Measurements from ENCODE around the gene FAM163B.

The FAM163B gene

GRCh38 chr9:133571391-133571890 is 37.7 kb downstream of the FAM163B start:
- CTCF ChIA-PET = interaction anchor here (1.7 kb wide), 1 partner anchor 10 kb away, joined by 3 read pairs; no protein-coding TSS in a partner anchor
- TF ChIP-seq ZXDB (tag by site-specific recombination; IDR thresholded peaks at IDR 0.05) (no peak), ZNF544 (tag by site-specific recombination; IDR thresholded peaks at IDR 0.05) (no peak), ZBTB20 (tag by site-specific recombination; IDR thresholded peaks at IDR 0.05) (no peak), ZNF664 (tag by site-specific recombination; IDR thresholded peaks at IDR 0.05) (no peak), ZNF394 (tag by site-specific recombination; IDR thresholded peaks at IDR 0.05; ENCODE audit: borderline replicate concordance) (no peak), ZNF791 (tag by site-specific recombination; IDR thresholded peaks at IDR 0.05) (no peak), ZNF585B (tag by site-specific recombination; IDR thresholded peaks at IDR 0.05) (no peak)
- no peaks in the 10 kb centered on the region for H3K4me1 ChIP-seq (ENCODE audit: control insufficient read depth, insufficient read depth, low read length)

GRCh38 chr9:133570691-133571080 is 38.5 kb downstream of the FAM163B start:
- no peak overlapping the region for H3K27ac ChIP-seq (ENCODE audit: extremely low read depth, low read depth, low read length)
- TF ChIP-seq ZNF473 (tag by site-specific recombination; IDR thresholded peaks at IDR 0.05) (no peak), ZNF521 (tag by site-specific recombination; IDR thresholded peaks at IDR 0.05) (no peak), PRDM4 (tag by site-specific recombination; IDR thresholded peaks at IDR 0.05) (no peak), EGR2 (tag by site-specific recombination; IDR thresholded peaks at IDR 0.05; ENCODE audit: low read depth) (no peak), ELK4 (IDR thresholded peaks at IDR 0.05; ENCODE audit: borderline replicate concordance, low read depth, low read length) (no peak), ZNF10 (tag by site-specific recombination; IDR thresholded peaks at IDR 0.05) (no peak), ZNF600 (tag by site-specific recombination; IDR thresholded peaks at IDR 0.05) (no peak), ZNF324 (tag by site-specific recombination; IDR thresholded peaks at IDR 0.05) (no peak), ZBTB6 (tag by site-specific recombination; IDR thresholded peaks at IDR 0.05) (no peak)
- CTCF ChIA-PET = interaction anchor here (0.6 to 1.7 kb wide), 2 partner anchors 11 to 15 kb away, joined by 3 read pairs; no protein-coding TSS in a partner anchor

More at GRCh38 chr9:133571391-133571890, 37.7 kb downstream of the FAM163B start:
- no peaks in the 10 kb centered on the region for H3K36me3 ChIP-seq (ENCODE audit: control insufficient read depth in 2 of 2, insufficient read depth in 1 of 2, low read length in 2 of 2)
- H3K4me3 ChIP-seq (ENCODE audit: low read depth, low read length) = no peak overlapping the region
- H3K9me3 ChIP-seq (ENCODE audit: control insufficient read depth, insufficient read depth, low read depth, low read length) = no peaks in the 10 kb centered on the region
- POLR2A ChIA-PET = no interaction called here
- no peak overlapping the region for H3K27ac ChIP-seq (ENCODE audit: extremely low read depth, low read depth, low read length)

GRCh38 chr9:133569891-133570690 is 39.1 kb downstream of the FAM163B start:
- no peak overlapping the region for H3K4me3 ChIP-seq (ENCODE audit: low read depth, low read length)
- H3K4me1 ChIP-seq (ENCODE audit: control insufficient read depth, insufficient read depth, low read length) = no peaks in the 10 kb centered on the region
- H3K27ac ChIP-seq (ENCODE audit: extremely low read depth, low read depth, low read length) = no peak overlapping the region
- ChIA-PET CTCF (interaction anchor here (0.6 to 1.7 kb wide), 2 partner anchors 11 to 15 kb away, joined by 3 read pairs; no protein-coding TSS in a partner anchor), POLR2A (interaction anchor here (0.5 kb wide), 1 partner anchor 12 kb away, joined by 3 read pairs; no protein-coding TSS in a partner anchor)
- no peaks in the 10 kb centered on the region for H3K9me3 ChIP-seq (ENCODE audit: control insufficient read depth, insufficient read depth, low read depth, low read length)
- no peaks in the 10 kb centered on the region for H3K36me3 ChIP-seq (ENCODE audit: control insufficient read depth in 2 of 2, insufficient read depth in 1 of 2, low read length in 2 of 2)
- TF ChIP-seq ZNF23 (tag by site-specific recombination; IDR thresholded peaks at IDR 0.05; ENCODE audit: borderline replicate concordance) (no peak), ZNF114 (tag by site-specific recombination; IDR thresholded peaks at IDR 0.05) (no peak), ZNF561 (tag by site-specific recombination; IDR thresholded peaks at IDR 0.05; ENCODE audit: borderline replicate concordance) (no peak), KLF9 (tag by site-specific recombination; IDR thresholded peaks at IDR 0.05; ENCODE audit: low read depth) (no peak), GLI4 (tag by site-specific recombination; IDR thresholded peaks at IDR 0.05) (no peak), ZNF777 (tag by site-specific recombination; IDR thresholded peaks at IDR 0.05; ENCODE audit: borderline replicate concordance) (no peak), MZF1 (tag by site-specific recombination; IDR thresholded peaks at IDR 0.05; ENCODE audit: borderline replicate concordance) (no peak), ZNF18 (tag by site-specific recombination; IDR thresholded peaks at IDR 0.05) (no peak), ZNF341 (tag by site-specific recombination; IDR thresholded peaks at IDR 0.05; ENCODE audit: low read depth) (no peak)

More at GRCh38 chr9:133570691-133571080, 38.5 kb downstream of the FAM163B start:
- no peak overlapping the region for H3K4me3 ChIP-seq (ENCODE audit: low read depth, low read length)
- H3K36me3 ChIP-seq (ENCODE audit: control insufficient read depth in 2 of 2, insufficient read depth in 1 of 2, low read length in 2 of 2) = no peaks in the 10 kb centered on the region
- POLR2A ChIA-PET = interaction anchor here (0.5 kb wide), 1 partner anchor 11 kb away, joined by 3 read pairs; no protein-coding TSS in a partner anchor
- H3K9me3 ChIP-seq (ENCODE audit: control insufficient read depth, insufficient read depth, low read depth, low read length) = no peaks in the 10 kb centered on the region
- no peaks in the 10 kb centered on the region for H3K4me1 ChIP-seq (ENCODE audit: control insufficient read depth, insufficient read depth, low read length)
